Natural killer cell (primary cell): ENCODE measurements around the gene C4orf36. TPM values are rescaled to one million over a fixed set of nuclear protein-coding genes. Genes with fewer than 3 reads are reported as not detected.
"Not testable (repeated sequence)": the region's sequence is repeated elsewhere in the genome, so short reads cannot be mapped to it uniquely, and the experiment has no call there.

Experiments
- ATAC-seq, 3 donors: fragments of 150-1000 bp in 2 of 3; fragments of 200-7000 bp in 1 of 3; cut with Tn5 transposase; 1 replicate in 1 of 3; 2 replicates in 2 of 3; pipeline ENCODE4 v1.10.0; 2021; ENCODE audit warnings: mild to moderate bottlenecking in 2 of 3, moderate library complexity in 2 of 3
- DNase-seq, 2 donors: peaks; one replicate each; pipeline versions ENCODE4 v3.0.0 to v3.0.0-alpha.2; 2013 to 2021; ENCODE audit warnings: mixed read lengths in 1 of 2
- H3K27ac ChIP-seq: one replicate; pipeline ENCODE4 v1.5.1; 2013; ENCODE audit warnings: mild to moderate bottlenecking, low read length
- H3K27me3 ChIP-seq: one replicate; pipeline ENCODE4 v1.6.1; 2013; ENCODE audit warnings: low read length; ENCODE audit not compliant: control insufficient read depth, insufficient read depth
- H3K36me3 ChIP-seq: one replicate; pipeline ENCODE4 v1.6.1; 2013; ENCODE audit warnings: low read length; ENCODE audit not compliant: control insufficient read depth, insufficient read depth
- H3K4me1 ChIP-seq: one replicate; pipeline ENCODE4 v1.6.1; 2013; ENCODE audit warnings: low read length; ENCODE audit not compliant: control insufficient read depth, insufficient read depth
- H3K4me3 ChIP-seq: one replicate; pipeline ENCODE4 v1.5.1; 2013; ENCODE audit warnings: low read length
- H3K9me3 ChIP-seq: one replicate; pipeline ENCODE4 v1.6.1; 2013; ENCODE audit warnings: low read length; ENCODE audit not compliant: control insufficient read depth, insufficient read depth
- H3K27ac Mint-ChIP-seq, 2 donors: one replicate each; pipeline ENCODE4 v1.8.0; 2022; ENCODE audit warnings: mild to moderate bottlenecking in 2 of 2, mixed read lengths in 2 of 2, moderate library complexity in 1 of 2
- H3K27me3 Mint-ChIP-seq, 2 donors: one replicate each; pipeline ENCODE4 v1.8.0; 2022; ENCODE audit warnings: low read depth in 2 of 2, mixed read lengths in 2 of 2
- H3K36me3 Mint-ChIP-seq: one replicate; pipeline ENCODE4 v1.8.0; 2022; ENCODE audit warnings: mixed read lengths
- H3K4me1 Mint-ChIP-seq, 2 donors: one replicate each; pipeline ENCODE4 v1.8.0; 2022; ENCODE audit warnings: mixed read lengths in 2 of 2
- H3K4me3 Mint-ChIP-seq: one replicate; pipeline ENCODE4 v1.8.0; 2022; ENCODE audit warnings: mild to moderate bottlenecking, moderate library complexity, mixed read lengths
- H3K9me3 Mint-ChIP-seq, 2 donors: one replicate each; pipeline ENCODE4 v1.8.0; 2022; ENCODE audit warnings: mixed read lengths in 2 of 2
- CTCF ChIP-seq: fragments of 200-600 bp; IDR thresholded peaks from one replicate; pipeline ENCODE4 v1.8.0; 2022; ENCODE audit warnings: antibody characterized with exemption
- WGBS: methylation state at CpG from one replicate; pipeline ENCODE4 v1.1.7; 2013; ENCODE audit warnings: missing lambda C conversion rate; ENCODE audit not compliant: insufficient coverage; 5-methylcytosine and 5-hydroxymethylcytosine counted together
- intact Hi-C: fragments of 100-400 bp; cut with micrococcal nuclease; formaldehyde crosslinking; loops from one replicate; pipeline ENCODE4 v1.14.2; 2022
- total RNA-seq, 4 donors: library from RNA; stranded (reverse); fragments of 120-200 nt in 1 of 4; gene quantifications; one replicate each; pipeline versions ENCODE4 v1.2.3 to v1.2.4, GENCODE V29; 2013 to 2022

The C4orf36 gene
- total RNA-seq, 3 donors from 2014 or later (not counting 1 experiment from before 2014, with no cell fraction given) = not detected

DNA sequence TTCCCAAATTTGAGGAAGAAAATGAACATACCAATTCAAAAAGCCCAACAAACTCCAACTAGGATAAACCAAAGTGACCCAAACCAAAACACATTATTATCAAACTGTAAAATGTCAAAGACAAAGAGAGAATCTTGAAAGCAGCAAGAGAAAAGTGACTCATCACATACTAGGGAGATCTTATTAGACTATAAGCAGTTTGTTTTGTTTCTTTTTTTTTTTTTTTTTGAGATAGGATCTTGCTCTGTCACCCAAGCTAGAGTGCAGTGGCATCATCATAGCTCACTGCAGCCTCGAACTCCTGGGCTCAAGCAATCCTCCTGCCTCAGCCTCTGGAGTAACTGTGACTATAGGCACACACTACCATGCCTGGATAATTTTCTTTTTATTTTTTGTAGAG is 12.6 kb downstream of the C4orf36 start:
- WGBS = 50% methylated on average over 1 of the region's 1 CpG
- H3K4me1 Mint-ChIP-seq = no peaks in the 10 kb centered on the region
- no peak overlapping the region for H3K4me3 Mint-ChIP-seq
- no peak for TF ChIP-seq CTCF
- H3K9me3 Mint-ChIP-seq = peaks cover 4 to 9% of the 10 kb centered on the region in 2 donors
- no peak overlapping the region for H3K27ac Mint-ChIP-seq
- no peaks in the 10 kb centered on the region for H3K4me1 ChIP-seq
- no peak overlapping the region for H3K27ac ChIP-seq
- no peak overlapping the region for H3K4me3 ChIP-seq
- H3K9me3 ChIP-seq = peaks cover 9% of the 10 kb centered on the region
- ATAC-seq = no peak
- intact Hi-C loops = no loop called here
- H3K27me3 ChIP-seq = no peaks in the 10 kb centered on the region
- no peaks in the 10 kb centered on the region for H3K36me3 ChIP-seq
- peaks cover 15% of the 10 kb centered on the region for H3K36me3 Mint-ChIP-seq
- H3K27me3 Mint-ChIP-seq = no peaks in the 10 kb centered on the region
- no peak for DNase-seq

- TF ChIP-seq CTCF = no peak
- no peaks in the 10 kb centered on the region for H3K36me3 ChIP-seq
- Mint-ChIP-seq H3K9me3 (peaks cover 4 to 9% of the 10 kb centered on the region in 2 donors), H3K36me3 (peaks cover 15% of the 10 kb centered on the region), H3K4me3 (no peak overlapping the region), H3K27me3 (no peaks in the 10 kb centered on the region), H3K27ac (no peak overlapping the region), H3K4me1 (no peaks in the 10 kb centered on the region)
- no peak overlapping the region for H3K4me3 ChIP-seq
- peaks cover 9% of the 10 kb centered on the region for H3K9me3 ChIP-seq
- no peak overlapping the region for H3K27ac ChIP-seq
- DNase-seq (no peak), ATAC-seq (no peak)
- no peaks in the 10 kb centered on the region for H3K27me3 ChIP-seq
- intact Hi-C loops = no loop called here
- WGBS = 83% methylated on average over 2 of the region's 2 CpGs
- no peaks in the 10 kb centered on the region for H3K4me1 ChIP-seq
Measured at GRCh38 chr4:86878640-86879039, 13.6 kb downstream of the C4orf36 start.

DNA sequence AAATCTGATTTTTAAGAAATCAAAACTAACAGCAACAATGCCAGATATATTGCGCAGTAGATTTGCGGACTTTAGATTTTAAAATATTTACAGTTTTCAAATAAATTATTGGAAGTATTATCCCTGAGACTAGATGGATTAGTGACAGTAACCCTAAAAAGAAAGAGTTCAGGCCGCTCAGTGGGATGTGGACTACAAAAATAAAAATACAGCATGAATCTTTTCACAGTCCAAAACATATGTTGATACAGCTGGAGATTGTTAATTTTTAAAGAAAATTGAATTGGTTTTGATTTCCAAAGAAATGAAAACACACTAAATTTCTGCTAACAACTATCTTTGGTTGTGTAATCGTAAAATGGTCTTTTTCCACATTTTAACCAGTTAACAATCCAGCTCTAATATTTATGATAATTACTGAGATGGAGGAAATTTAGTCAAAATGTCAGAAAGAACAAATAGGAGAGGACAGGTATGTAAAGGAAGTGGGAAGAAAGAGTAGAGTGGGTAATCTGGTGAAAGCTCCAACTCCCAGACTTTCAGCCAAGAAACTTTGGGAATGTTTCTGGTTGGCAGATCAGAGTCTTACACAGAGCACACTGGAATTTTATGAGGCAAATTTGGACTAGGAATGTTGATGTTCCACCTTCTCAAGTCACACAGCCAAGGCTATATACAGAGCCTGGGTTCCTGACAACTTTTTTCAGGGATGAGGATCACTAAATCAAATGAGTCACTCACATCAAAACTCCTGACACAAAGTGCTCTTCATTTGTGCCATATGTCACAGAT is 15.1 kb downstream of the C4orf36 start:
- Mint-ChIP-seq H3K27ac (no peak overlapping the region), H3K36me3 (peaks cover 15% of the 10 kb centered on the region), H3K9me3 (peaks cover 4 to 9% of the 10 kb centered on the region in 2 donors), H3K4me3 (no peak overlapping the region), H3K27me3 (peaks cover 1 to 4% of the 10 kb centered on the region in 2 donors), H3K4me1 (no peaks in the 10 kb centered on the region)
- H3K4me3 ChIP-seq = no peak overlapping the region
- H3K27me3 ChIP-seq = no peaks in the 10 kb centered on the region
- no peak for TF ChIP-seq CTCF
- intact Hi-C loops = no loop called here
- H3K36me3 ChIP-seq = no peaks in the 10 kb centered on the region
- peaks cover 9% of the 10 kb centered on the region for H3K9me3 ChIP-seq
- H3K27ac ChIP-seq = no peak overlapping the region
- no CpG with 5 or more reads among the region's 4 CpGs for WGBS
- no peak for ATAC-seq
- DNase-seq = no peak
- no peaks in the 10 kb centered on the region for H3K4me1 ChIP-seq

- H3K9me3 ChIP-seq, H3K27ac ChIP-seq, H3K27ac Mint-ChIP-seq, H3K9me3 Mint-ChIP-seq, intact Hi-C loops, H3K4me1 Mint-ChIP-seq, ATAC-seq, H3K4me3 ChIP-seq, DNase-seq, H3K27me3 Mint-ChIP-seq, H3K4me1 ChIP-seq, H3K27me3 ChIP-seq, H3K36me3 ChIP-seq, H3K4me3 Mint-ChIP-seq: not testable (repeated sequence)
- H3K36me3 Mint-ChIP-seq = peaks cover 15% of the 10 kb centered on the region
- whole genome bisulfite sequencing = 100% methylated on average over 4 of the region's 4 CpGs
Measured at GRCh38 chr4:86875436-86875835, 16.8 kb downstream of the C4orf36 start.
